ENCODE results near the gene PGBD1.

Gene PGBD1

DNA sequence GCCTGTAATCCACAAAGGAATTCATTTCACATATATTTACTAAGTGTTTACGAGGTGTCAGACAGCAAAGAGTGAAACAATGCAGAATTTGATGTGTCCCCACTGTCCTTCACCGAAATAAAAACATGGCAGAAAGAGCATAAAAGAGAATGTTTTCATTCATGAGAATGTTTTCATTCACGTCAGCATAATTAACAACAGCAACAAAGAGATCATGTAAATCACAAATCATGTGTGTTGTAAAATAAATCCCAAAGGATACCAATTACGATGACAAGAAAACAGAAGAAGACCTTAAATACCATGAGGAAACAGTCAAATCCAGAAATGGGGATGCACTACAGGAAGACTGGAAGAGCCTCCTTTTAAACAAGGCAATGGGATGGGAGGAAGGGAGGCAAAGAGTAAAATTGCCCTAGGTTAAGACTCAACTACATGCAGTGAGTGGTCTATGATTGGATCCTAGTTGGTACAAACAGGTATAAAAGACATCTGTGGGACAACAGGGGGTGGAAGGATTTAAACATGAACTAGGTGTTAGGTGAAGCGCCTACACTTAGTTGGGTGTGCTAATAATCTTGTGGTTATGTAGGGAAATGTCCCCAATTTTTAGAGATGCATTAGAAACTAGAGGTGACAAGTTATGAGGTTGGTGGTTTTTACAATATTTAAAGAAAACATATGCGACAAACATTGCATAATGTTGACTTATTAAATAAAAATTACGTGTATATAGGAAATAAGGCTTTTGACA is 53.1 kb downstream of the PGBD1 start:
- no peak for DNase-seq (ENCODE audit: low read depth in 3 of 3)

DNA sequence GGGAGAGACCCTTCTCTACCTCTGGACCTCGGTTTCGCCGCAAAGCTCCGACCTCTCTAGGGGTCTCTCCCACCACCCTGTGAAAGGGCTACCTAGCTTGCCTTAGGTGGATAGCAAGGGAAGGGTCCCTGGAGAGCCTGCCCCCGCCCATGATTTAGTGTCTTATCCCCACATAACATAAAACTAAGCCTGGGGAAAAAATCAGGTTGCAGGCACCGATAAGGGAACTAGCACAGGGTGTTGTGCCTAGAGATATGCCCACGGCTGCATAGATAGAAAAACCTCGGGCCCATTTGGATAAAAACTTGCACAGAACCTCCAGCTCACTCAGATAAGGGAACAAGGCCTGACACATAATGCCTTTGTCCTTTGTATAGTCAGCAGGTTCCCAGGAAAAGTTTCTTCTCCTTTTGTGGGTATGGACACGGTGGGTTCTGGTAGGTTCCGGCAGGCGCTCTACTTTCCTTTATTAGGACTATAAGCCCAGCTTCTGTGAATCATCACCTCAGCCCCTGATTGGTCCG is 53.7 kb downstream of the PGBD1 start:
- no peak for DNase-seq (ENCODE audit: low read depth in 3 of 3)

DNA sequence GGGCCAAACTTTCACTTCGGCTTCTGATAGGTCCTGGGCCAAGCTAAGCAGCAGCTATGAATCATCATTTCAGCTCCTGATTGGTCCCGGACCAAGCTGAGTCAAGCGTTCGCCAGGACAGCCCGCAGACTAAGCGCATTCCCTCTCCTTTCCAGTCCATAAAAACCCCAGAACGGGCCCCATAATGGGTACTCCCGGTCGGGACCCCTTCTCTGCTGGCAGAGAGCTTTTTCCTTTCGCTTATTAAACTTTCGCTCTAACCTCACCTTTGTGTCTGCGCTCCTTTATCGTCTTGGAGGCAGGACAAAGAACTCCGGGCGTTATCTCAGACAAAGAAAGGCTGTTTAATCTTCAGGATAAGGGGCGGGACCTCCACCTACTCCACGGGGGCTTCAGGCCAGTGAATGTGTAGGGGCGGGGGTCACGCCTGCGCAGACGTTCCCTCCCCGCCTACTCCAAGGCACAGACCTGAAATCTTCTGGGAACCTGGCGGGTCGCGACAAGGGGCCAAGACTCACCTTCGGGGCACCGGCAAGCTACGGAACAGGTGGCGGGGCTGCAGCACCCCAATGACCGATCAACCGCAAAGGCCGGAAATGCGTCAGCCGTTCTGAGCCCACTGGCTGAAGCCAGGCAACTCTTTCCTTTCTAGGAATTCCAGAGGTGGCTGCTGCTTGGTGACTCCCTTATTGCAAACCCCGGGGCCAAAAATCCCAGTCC is 54.4 kb downstream of the PGBD1 start, which contains the start of gene ZSCAN31:
ZSCAN31 (minus strand) TSS at position 585 of the 720 bp plus-strand sequence. CDS start 6,465 bp downstream, outside the sequence.
- DNase-seq (ENCODE audit: low read depth in 3 of 3) = peak; percentile 52 to 72 (median 53)

DNA sequence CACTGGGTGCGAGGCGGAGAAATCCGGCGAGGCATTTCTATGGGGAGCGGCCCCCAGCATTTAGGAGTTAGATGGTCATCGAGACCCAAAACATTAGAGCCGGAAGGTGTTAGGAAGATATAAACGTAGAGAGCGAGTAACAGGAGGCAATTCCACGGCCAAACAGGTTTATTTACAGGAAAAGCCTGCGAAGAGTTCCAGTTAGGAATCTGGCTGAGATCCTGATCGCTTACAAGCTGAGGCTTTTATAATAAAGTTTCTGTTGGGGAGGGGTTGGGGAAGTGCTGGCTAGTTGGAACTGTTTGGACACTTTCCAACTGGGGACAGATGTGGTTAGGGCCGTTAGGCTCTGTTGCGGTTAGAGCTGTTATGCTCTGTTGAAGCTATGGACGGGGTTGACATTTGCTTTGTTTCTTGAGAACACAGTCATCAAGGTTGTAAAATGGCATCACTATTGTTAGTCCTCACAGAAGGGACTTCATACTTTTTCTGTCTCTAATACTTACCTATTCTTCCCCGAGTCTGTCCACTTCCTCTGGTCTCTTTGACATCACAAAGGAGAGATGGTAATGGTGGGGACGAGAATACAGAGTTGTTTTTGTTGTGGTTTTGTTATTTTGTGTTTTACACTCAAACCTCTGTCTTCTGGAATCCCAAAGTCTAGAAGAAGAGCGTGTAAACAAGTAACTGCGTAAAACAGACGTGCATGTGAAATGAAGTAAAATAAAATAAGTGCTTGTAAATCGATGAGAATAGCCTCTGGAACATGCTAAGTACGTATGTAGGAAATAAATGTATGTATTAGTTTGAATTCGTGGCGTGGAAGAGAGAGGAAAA is 55.1 kb downstream of the PGBD1 start:
- no peak for DNase-seq (ENCODE audit: low read depth in 3 of 3)

DNA sequence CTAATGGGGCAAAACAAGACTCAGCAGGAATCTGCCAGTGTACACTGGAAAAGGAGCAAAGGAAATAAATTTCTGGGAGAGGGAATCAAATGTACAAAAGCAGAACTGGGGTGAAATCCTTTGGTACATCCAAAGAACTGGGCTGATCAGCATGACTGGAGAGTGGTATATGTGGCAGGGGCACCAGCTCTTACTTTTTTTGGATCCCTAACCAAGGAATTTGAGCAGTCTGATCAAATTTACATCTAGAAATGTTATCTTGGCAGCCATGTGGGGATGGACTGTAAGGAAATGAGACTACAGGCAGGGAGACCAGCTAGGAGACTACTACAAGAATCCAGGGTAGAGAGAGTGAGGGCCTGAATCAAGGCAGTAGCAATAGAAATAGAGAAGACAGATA is 55.7 kb downstream of the PGBD1 start:
- DNase-seq (ENCODE audit: low read depth in 3 of 3) = no peak

DNA sequence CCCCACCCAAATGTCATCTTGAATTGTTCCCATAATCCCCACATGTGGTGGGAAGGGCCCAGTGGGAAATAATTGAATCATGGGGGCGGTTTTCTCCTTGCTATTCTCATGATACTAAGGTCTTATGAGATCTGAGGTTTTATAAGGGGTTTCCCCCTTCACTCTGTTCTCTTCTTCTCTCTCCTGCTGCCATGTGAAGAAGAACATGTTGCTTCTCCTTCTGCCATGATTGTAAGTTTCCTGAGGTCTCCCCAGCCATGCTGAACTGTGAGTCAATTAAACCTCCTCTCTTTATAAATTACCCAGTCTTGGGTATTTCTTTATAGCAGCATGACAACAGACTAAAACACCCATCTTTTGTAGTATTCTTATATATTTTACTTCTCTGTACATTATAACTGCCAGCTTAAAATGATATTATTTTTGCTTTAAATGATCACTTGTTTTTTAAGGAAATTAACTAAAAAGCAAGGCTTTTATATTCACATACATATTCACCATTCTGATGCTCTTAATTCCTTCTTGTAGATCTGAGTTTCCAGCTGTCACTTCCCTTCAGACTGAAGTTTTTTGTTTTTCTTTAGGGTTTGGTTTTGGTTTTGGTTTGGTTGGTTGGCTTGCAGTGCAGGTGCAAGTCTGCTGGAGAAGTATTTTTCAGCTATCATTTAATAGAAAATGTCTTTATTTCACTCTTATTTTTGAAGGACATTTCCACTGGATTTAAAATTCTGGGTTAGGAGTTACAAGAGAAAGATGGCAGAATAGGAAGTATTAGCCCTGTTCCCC is 59.1 kb downstream of the PGBD1 start:
- no peak for DNase-seq (ENCODE audit: low read depth in 3 of 3)

DNA sequence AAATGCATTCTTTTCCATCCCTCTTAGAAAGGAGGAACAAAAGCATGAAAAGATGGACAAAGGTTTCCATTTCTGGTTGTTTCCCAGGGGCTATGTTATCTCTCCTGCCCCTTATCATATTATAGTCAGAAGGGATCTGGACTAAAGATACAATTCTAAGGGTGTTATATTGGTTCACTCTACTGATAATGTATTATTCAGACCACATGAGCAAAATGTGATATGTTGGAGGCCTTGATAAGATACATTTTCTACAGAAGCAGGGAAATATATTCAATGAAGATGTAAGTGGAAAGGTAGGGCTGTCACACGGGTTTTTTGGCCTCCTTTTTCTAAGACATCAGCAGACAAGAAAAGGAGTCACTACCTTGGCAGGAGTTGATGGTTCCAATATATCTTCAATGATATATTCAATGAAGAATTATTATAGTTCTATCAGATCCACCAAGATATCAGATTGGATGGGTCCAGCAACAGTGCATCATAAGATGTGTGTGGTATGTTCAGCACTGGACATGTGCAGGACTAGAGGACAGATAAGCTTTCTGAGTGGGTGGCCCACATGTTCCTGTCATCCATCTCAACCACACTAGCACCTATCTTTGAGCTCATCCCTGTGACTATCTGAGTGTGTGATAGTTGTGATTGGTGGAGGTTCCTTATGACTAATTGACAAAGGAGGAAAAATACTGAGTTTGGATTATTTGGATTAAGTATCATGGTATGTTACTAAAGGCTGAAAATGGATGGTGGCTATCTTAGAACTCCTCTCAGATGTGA is 62.7 kb downstream of the PGBD1 start:
- DNase-seq (ENCODE audit: low read depth in 3 of 3) = no peak

DNA sequence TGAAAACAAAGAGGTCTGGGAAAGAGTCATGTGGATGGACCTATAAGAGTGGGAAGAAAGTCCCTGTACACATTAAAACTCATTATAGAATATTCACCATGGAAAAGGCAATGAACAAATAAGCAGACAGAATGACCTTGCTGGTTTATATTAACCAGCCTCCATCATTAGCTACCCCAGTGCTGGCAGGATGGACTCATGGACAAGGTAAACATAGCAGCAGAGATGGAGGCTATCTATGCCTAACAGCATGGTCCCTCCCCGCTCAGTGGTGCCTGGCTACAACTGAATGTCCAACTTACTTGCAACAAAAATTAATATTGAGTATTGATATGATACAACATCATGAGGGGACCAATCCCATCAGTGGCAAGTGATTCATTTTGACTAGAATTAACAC is 63.8 kb downstream of the PGBD1 start:
- DNase-seq (ENCODE audit: low read depth in 3 of 3) = no peak

DNA sequence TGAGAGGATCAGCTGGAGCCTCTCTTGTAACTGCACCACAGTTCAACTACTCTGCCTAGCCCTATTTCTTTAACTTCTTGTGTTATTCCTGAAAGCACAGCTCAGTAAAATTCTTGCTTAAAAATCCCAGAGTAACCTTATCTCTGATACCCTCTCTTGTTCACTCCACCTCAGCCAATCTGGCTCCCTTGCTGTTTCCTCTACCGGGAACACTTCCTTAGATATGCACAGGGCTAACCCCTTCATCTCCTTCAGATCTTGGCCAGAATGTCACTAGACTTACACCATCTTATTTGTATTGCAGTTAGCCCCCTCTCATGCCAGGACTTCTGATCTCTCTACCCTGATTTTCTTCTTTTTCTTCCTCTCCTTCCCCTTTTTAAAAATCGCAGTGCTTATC is 65.7 kb downstream of the PGBD1 start:
- DNase-seq (ENCODE audit: low read depth in 3 of 3) = no peak

DNA sequence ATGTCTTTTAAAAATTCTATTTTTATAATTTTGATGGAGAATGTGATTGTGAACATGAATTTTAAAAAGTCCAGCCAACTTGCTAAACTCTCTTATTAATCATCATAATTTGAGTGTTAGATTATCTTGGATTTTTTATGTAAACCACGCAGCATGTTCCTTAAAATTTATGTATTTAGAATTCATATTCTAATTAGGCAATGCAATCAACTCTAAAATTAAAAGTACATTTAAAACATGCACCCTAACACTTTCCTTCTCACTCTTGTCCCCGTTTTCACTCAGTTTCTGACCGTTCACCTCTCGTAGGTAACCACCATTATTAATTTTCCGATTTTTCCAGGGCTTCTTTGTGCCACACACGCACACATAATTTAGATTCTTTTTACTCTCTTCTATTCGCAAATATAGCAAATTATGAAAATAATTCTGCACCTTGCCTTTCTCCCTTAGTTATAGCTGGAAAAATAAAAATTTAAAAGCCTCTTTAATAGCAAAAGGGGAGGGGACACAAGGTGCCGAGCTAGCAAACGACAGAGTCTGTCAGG is 68.0 kb downstream of the PGBD1 start:
- no peak for DNase-seq (ENCODE audit: low read depth in 3 of 3)

DNA sequence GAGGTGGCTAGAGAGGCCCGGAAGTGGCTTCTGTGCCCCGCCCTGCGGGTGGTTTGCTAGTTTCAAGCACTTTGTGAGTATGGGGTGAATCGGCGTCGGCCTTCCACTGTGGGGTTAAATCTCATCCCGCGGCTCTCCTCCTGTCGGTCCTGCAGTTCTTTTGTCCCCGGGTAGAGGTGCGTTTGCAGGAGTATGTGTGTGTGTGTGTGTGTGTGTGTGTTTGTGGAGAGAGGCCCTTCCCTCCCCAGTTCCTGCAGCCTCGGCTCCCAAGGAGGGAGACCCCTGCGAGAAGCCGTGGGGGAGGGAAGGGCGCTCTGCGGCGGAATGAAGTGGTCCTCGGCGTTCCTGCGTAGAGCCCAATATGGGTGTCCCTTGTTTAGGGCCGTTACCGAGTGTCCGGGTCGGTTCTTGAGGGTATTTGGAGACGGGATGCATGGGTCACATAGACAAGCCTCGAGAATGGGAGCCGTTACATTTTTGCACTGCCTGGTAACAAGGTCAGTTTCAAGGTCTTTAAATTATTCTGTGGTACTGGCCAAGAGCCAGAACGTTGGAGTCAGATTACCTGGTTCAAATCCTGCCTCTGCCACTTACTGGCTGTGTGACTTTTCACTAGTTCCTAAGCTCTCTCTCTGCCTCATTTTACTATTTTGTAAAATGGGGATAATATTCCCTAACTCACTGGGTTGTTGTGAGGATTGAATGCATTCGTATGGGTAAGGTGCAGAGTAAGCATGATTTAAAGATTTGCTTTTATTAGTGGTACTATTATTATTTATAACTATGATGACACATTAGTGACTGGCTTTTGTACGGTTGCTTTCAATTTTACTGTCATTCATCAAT is 68.7 kb downstream of the PGBD1 start, which contains the start of gene ZKSCAN3:
ZKSCAN3 (plus strand) TSS at position 56 of the 846 bp plus-strand sequence. CDS start 9,640 bp downstream, outside the sequence.
- DNase-seq (ENCODE audit: low read depth in 3 of 3) = peak; percentile 77 to 84 (median 80)

DNA sequence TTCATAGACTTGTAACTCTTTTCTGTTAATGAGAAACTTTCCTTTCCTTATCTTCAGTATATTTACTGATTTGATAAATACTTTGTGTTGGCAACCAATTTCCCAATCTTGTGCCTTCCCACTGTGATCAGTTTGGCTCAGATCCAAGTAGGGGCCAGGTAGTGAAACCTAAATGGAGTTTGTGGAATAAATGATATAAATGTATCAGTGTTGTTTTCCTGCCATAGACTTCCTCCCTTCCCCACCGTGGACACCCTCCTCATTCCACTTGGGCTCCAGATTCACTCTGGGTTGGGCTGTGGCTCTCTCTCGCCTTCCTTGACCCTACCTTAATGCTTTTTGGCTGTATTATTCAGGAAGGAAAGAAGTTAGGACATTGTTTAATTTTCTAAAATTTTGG is 69.7 kb downstream of the PGBD1 start:
- no peak for DNase-seq (ENCODE audit: low read depth in 3 of 3)

DNA sequence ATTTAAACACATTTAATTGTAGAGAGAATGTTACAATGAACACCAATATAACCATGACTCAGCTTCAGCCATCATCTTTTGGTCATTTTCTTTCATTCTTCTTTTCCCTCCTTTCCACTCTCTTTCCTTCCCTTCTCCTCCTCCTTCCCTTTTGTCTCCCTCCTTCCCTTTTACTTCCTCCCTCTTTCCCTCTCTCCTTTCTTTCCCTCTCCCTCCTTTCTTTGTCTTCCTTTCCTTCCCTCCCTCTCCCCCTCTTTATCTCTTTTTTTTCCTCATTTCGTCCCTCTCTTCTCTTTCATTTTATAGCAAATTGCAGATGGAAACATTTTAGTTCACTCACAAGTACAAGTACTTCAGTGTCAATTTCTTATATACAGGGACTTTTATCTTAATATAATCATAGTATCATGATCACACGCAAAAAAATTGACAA is 70.1 kb downstream of the PGBD1 start:
- no peak for DNase-seq (ENCODE audit: low read depth in 3 of 3)
